HCT116 (cell line): ENCODE data around the gene FBXL19. TPM values are rescaled to one million over a fixed set of nuclear protein-coding genes. Genes with fewer than 3 reads are reported as not detected.

Experiments used
- ATAC-seq: fragments of 200-7000 bp; cut with Tn5 transposase; 2 replicates; pipeline ENCODE4 v1.9.1; 2020; ENCODE audit warnings: mild to moderate bottlenecking, moderate library complexity
- BruUV-seq: library from RNA; stranded (reverse); fragments of 400-500 nt; replicated peaks from 2 replicates; lab custom pipeline; 2021; lab: Mats Ljungman, UMichigan
- CTCF ChIA-PET: fragments of 300-600 bp; sonication (Branson Sonifier 250); formaldehyde crosslinking; loops from one replicate; lab custom pipeline; 2021; ENCODE audit warnings: antibody characterized with exemption; lab: Charles Lee
- POLR2A ChIA-PET: fragments of 300-600, 350-600 bp; sonication (Branson Sonifier 250); formaldehyde crosslinking; loops from one replicate; lab custom pipeline; 2021; ENCODE audit warnings: antibody characterized with exemption; lab: Charles Lee
- RAD21 ChIA-PET, 2 experiments: fragments of 300-600 bp; sonication (Branson Sonifier 250); formaldehyde crosslinking; loops; one replicate each; lab custom pipeline; 2023; ENCODE audit warnings: low total read pairs in 2 of 2; ENCODE audit not compliant: uncharacterized antibody in 2 of 2, unreplicated experiment in 2 of 2, low non-redundant PET in 1 of 2; lab: Charles Lee
- DNase-seq: peaks from one replicate; pipeline ENCODE4 v3.0.0-alpha.2; 2010; ENCODE audit warnings: low read depth, low spot score
- H2AFZ ChIP-seq: fragments of 200-600 bp; shearing (Covaris generic), sonication (generic); 2 replicates; pipeline ENCODE4 v1.6.1; 2017; ENCODE audit warnings: low read depth, mixed run types, mixed read lengths, antibody characterized with exemption, low read length; ENCODE audit not compliant: poor library complexity, severe bottlenecking
- H3K27ac ChIP-seq: 2 replicates; pipeline ENCODE4 v1.5.1; 2012; ENCODE audit warnings: low read depth, low read length
- H3K27me3 ChIP-seq: fragments of 200-600 bp; sonication (generic); 2 replicates; pipeline ENCODE4 v1.6.1; 2016; ENCODE audit warnings: mixed run types, low read length, mixed read lengths; ENCODE audit not compliant: insufficient read depth
- H3K36me3 ChIP-seq, 2 experiments: fragments of 200-500 bp in 1 of 2; fragments of 200-600 bp in 1 of 2; sonication (Bioruptor generic) in 1 of 2; sonication (generic) in 1 of 2; 2 replicates each; pipeline versions ENCODE4 v1.5.1 to v1.6.1; 2014 to 2016; ENCODE audit warnings: low read length in 2 of 2, inconsistent platforms in 1 of 2, mixed read lengths in 1 of 2, mixed run types in 1 of 2; ENCODE audit not compliant: insufficient read depth in 2 of 2, control insufficient read depth in 1 of 2
- H3K4me1 ChIP-seq, 2 experiments: fragments of 200-600 bp in 1 of 2; sonication (generic) in 1 of 2; 2 replicates each; pipeline versions ENCODE4 v1.5.1 to v1.6.1; 2012 to 2017; ENCODE audit warnings: low read length in 2 of 2, inconsistent platforms in 1 of 2, mild to moderate bottlenecking in 1 of 2, mixed read lengths in 1 of 2, mixed run types in 1 of 2, moderate library complexity in 1 of 2; ENCODE audit not compliant: insufficient read depth in 2 of 2, control insufficient read depth in 1 of 2
- H3K4me2 ChIP-seq: fragments of 200-600 bp; sonication (generic); 2 replicates; pipeline ENCODE4 v1.6.1; 2017; ENCODE audit warnings: mixed run types, low read length, mixed read lengths
- H3K4me3 ChIP-seq, 2 experiments: fragments of 200-600 bp in 1 of 2; sonication (generic) in 1 of 2; replicated peaks in 1 of 2; 2 replicates each; pipeline ENCODE4 v1.5.1; 2011 to 2016; ENCODE audit warnings: low read length in 2 of 2, control low read depth in 1 of 2, low read depth in 1 of 2, mild to moderate bottlenecking in 1 of 2, mixed read lengths in 1 of 2, mixed run types in 1 of 2
- H3K79me2 ChIP-seq: fragments of 200-600 bp; sonication (generic); 2 replicates; pipeline ENCODE4 v1.6.1; 2017; ENCODE audit warnings: mild to moderate bottlenecking, mixed run types, low read length, moderate library complexity, mixed read lengths; ENCODE audit not compliant: insufficient read depth
- H3K9ac ChIP-seq: fragments of 200-600 bp; sonication (generic); 2 replicates; pipeline ENCODE4 v1.6.1; 2016; ENCODE audit warnings: low read length, mixed read lengths
- H3K9me2 ChIP-seq: fragments of 200-600 bp; sonication (generic), shearing (Covaris generic); 2 replicates; pipeline ENCODE4 v1.6.1; 2017; ENCODE audit warnings: mixed run types, mild to moderate bottlenecking, moderate library complexity; ENCODE audit not compliant: insufficient read depth
- H3K9me3 ChIP-seq, 2 experiments: fragments of 200-500 bp in 1 of 2; fragments of 200-600 bp in 1 of 2; sonication (Bioruptor generic) in 1 of 2; sonication (generic) in 1 of 2; 2 replicates each; pipeline ENCODE4 v1.6.1; 2014 to 2017; ENCODE audit warnings: low read length in 2 of 2, mixed read lengths in 2 of 2, inconsistent platforms in 1 of 2, low read depth in 1 of 2, mild to moderate bottlenecking in 1 of 2, mixed run types in 1 of 2, moderate library complexity in 1 of 2; ENCODE audit not compliant: control insufficient read depth in 1 of 2, insufficient read depth in 1 of 2
- H4K20me1 ChIP-seq: fragments of 200-600 bp; sonication (generic), shearing (Covaris generic); 2 replicates; pipeline ENCODE4 v1.6.1; 2017; ENCODE audit warnings: mixed run types, mild to moderate bottlenecking, moderate library complexity; ENCODE audit not compliant: insufficient read depth
- CBX3 ChIP-seq: IDR thresholded peaks from 2 replicates; pipeline ENCODE4 v1.6.1; 2012; ENCODE audit warnings: low read depth
- CEBPB ChIP-seq: IDR thresholded peaks from 2 replicates; pipeline ENCODE4 v1.6.1; 2012; ENCODE audit warnings: low read depth
- CTCF ChIP-seq, 3 experiments: fragments of 200-600 bp in 1 of 3; sonication (generic) in 1 of 3; IDR thresholded peaks in 2 of 3; conservative IDR thresholded peaks in 1 of 3; 2 replicates each; pipeline ENCODE4 v1.5.1; 2012 to 2017; ENCODE audit warnings: low read depth in 2 of 3, low read length in 2 of 3, antibody characterized with exemption in 1 of 3, borderline replicate concordance in 1 of 3, control low read depth in 1 of 3, mild to moderate bottlenecking in 1 of 3, mixed read lengths in 1 of 3, mixed run types in 1 of 3, moderate library complexity in 1 of 3; ENCODE audit not compliant: insufficient read depth in 1 of 3
- EGR1 ChIP-seq: IDR thresholded peaks from 2 replicates; pipeline ENCODE4 v1.6.1; 2012; ENCODE audit warnings: low read depth
- EZH2 ChIP-seq: fragments of 200-600 bp; sonication (generic); IDR thresholded peaks from 2 replicates; pipeline ENCODE4 v1.6.1; 2017; ENCODE audit warnings: antibody characterized with exemption, mixed run types
- EZH2phosphoT487 ChIP-seq: fragments of 200-600 bp; IDR thresholded peaks from 2 replicates; pipeline ENCODE4 v1.6.1; 2018; ENCODE audit warnings: antibody characterized with exemption, borderline replicate concordance
- JUND ChIP-seq: IDR thresholded peaks from 2 replicates; pipeline ENCODE4 v1.6.1; 2012
- MAX ChIP-seq: IDR thresholded peaks from 2 replicates; pipeline ENCODE4 v1.6.1; 2012
- POLR2A ChIP-seq: IDR thresholded peaks from 2 replicates; pipeline ENCODE4 v1.7.0; 2011; ENCODE audit warnings: borderline replicate concordance; ENCODE audit not compliant: insufficient read depth, insufficient read length; ENCODE audit errors: extremely low read depth
- RAD21 ChIP-seq: IDR thresholded peaks from 2 replicates; pipeline ENCODE4 v1.6.1; 2012; ENCODE audit warnings: low read depth, mild to moderate bottlenecking
- REST ChIP-seq: IDR thresholded peaks from 2 replicates; pipeline ENCODE4 v1.6.1; 2012; ENCODE audit warnings: low read depth
- SIN3A ChIP-seq: IDR thresholded peaks from 2 replicates; pipeline ENCODE4 v1.6.1; 2012; ENCODE audit warnings: low read depth
- SRF ChIP-seq: IDR thresholded peaks from 2 replicates; pipeline ENCODE4 v1.6.1; 2012; ENCODE audit warnings: low read depth
- YY1 ChIP-seq: IDR thresholded peaks from 2 replicates; pipeline ENCODE4 v1.6.1; 2011; ENCODE audit warnings: low read length, low read depth, moderate library complexity, mild to moderate bottlenecking; ENCODE audit not compliant: insufficient replicate concordance; ENCODE audit errors: extremely low read depth
- ZFX ChIP-seq: fragments of 450-650 bp; IDR thresholded peaks from 2 replicates; pipeline ENCODE4 v1.6.1; 2017
- ZNF274 ChIP-seq: fragments of 200-500 bp; sonication (Bioruptor generic); IDR thresholded peaks from 2 replicates; pipeline ENCODE4 v1.6.1; 2014; ENCODE audit warnings: mild to moderate bottlenecking, low read depth, low read length, inconsistent platforms
- intact Hi-C: fragments of 100-400 bp; cut with micrococcal nuclease; formaldehyde crosslinking; loops from 2 replicates; pipeline ENCODE4 v1.10.0; 2022
- total RNA-seq: library from RNA; stranded (reverse); gene quantifications from one replicate; pipeline ENCODE4 v1.2.1, GENCODE V29; 2021; ENCODE audit not compliant: unreplicated experiment
- TF ChIP-seq, protein P1 (sequence below): IDR thresholded peaks from 2 replicates; pipeline ENCODE4 v1.6.1; 2012

The FBXL19 gene
- total RNA-seq, 1 experiment from 2014 or later = 45.2 TPM

DNA sequence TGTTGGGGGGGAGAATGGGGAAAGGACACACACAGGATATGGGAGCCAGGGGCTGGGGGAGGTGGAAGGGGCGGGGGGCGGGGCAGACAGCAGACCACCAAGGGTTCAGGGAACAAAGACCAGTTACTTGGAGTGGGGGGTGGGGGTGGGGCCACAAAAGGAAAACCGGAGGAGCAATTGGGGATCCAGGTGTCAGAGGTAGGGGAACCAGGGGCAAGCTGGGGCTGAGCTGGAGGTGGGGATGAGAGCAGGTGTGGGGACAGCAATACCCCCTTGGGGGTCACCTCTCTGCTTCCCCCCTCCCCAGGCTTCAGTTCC, 24.1 kb downstream of the FBXL19 start:
- ChIA-PET CTCF (no interaction called here), RAD21 (no interaction called here), POLR2A (no interaction called here)
- peaks cover 3% of the 10 kb centered on the region; the same call in 1 of the 2 replicates for H3K79me2 ChIP-seq
- BruUV-seq = no TSS peak
- no peak overlapping the region for H2AFZ ChIP-seq
- no peak overlapping the region for H3K4me3 ChIP-seq
- H3K36me3 ChIP-seq = peaks cover 14 to 16% of the 10 kb centered on the region in 2 experiments
- H4K20me1 ChIP-seq = no peaks in the 10 kb centered on the region
- H3K27ac ChIP-seq = no peak overlapping the region; the same call in 1 of the 2 replicates
- H3K4me1 ChIP-seq = peaks cover 15 to 33% of the 10 kb centered on the region in 2 experiments
- no peak for TF ChIP-seq RAD21
- no peak for TF ChIP-seq YY1
- TF ChIP-seq EGR1 = no peak
- no peak for TF ChIP-seq JUND
- TF ChIP-seq, protein P1, sequence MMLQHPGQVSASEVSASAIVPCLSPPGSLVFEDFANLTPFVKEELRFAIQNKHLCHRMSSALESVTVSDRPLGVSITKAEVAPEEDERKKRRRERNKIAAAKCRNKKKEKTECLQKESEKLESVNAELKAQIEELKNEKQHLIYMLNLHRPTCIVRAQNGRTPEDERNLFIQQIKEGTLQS = no peak
- no peak for TF ChIP-seq REST
- no peak for TF ChIP-seq CTCF (IDR thresholded peaks at IDR 0.05 in 2 of 3, conservative IDR thresholded peaks at IDR 0.05 in 1 of 3; ENCODE audit: borderline replicate concordance in 1 of 3, insufficient read depth in 1 of 3, low read depth in 2 of 3, low read length in 2 of 3)
- no peak for TF ChIP-seq ZNF274
- no peak for TF ChIP-seq SIN3A
- no peak for TF ChIP-seq SRF
- TF ChIP-seq CBX3 = no peak
- no peak for TF ChIP-seq EZH2phosphoT487
- TF ChIP-seq EZH2 = no peak
- no peak for TF ChIP-seq ZFX
- TF ChIP-seq MAX = no peak
- TF ChIP-seq CEBPB = no peak
- TF ChIP-seq POLR2A = no peak
- no peaks in the 10 kb centered on the region for H3K27me3 ChIP-seq
- DNase-seq (no peak), ATAC-seq (no peak)
- H3K9me2 ChIP-seq = no peaks in the 10 kb centered on the region
- H3K9ac ChIP-seq = no peak overlapping the region
- H3K9me3 ChIP-seq = no peaks in the 10 kb centered on the region
- H3K4me2 ChIP-seq = no peak overlapping the region
- intact Hi-C loops = no loop called here
